Anterior cingulate cortex (tissue), 58 donors: Measurements from ENCODE around the gene CNTNAP2.

Experiments used
- DNase-seq, 58 donors: peaks; one replicate each; lab custom pipeline; 2025; lab: John Stamatoyannopoulos, UW

Gene CNTNAP2

GRCh38 chr7:147833557-147833956 is 1717.0 kb downstream of the CNTNAP2 start:
- peak in 1 of 58 donors; percentile 2 for DNase-seq

DNA sequence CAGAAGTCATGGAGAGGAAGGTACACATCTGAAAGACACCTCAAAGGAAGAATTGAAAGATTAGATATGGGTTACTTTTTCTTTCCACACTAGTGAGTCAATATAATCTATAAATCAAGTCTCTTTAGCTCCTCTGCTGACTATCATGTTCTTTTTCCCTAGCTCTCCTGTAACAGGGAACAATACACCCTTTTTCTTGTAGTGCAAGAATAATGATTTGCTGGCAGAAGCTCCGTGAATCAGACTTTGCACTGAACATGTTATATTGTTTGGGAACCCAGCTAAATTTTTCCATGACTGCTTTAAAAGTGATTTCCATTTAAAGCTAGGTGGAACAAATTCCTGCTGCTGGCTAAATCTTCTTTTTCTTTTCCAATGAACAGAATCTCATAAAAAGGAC is 1717.4 kb downstream of the CNTNAP2 start:
- DNase-seq, result peak in 2 of 58 donors; percentile 9 to 33

DNA sequence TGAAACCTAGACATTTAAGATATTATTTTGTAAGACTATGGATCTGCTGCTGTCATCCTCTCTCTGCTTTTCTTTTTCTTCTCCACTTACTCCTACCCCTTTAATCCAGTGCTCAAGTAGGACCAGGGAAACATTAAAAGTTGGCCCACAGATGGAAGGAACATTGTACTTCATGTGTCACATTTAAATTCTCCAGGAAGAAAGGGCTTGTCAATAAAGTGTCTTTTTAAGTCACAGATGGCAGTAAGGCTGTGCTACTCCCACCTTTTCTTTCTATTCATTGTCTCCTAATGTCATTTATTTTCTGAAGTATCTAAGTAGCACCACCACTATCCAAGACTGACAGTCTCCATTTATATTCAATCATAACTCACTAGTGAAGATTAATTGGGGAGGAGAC is 1736.2 kb downstream of the CNTNAP2 start:
- no peak for DNase-seq

GRCh38 chr7:147857152-147858140 is 1740.8 kb downstream of the CNTNAP2 start:
- no peak for DNase-seq

DNA sequence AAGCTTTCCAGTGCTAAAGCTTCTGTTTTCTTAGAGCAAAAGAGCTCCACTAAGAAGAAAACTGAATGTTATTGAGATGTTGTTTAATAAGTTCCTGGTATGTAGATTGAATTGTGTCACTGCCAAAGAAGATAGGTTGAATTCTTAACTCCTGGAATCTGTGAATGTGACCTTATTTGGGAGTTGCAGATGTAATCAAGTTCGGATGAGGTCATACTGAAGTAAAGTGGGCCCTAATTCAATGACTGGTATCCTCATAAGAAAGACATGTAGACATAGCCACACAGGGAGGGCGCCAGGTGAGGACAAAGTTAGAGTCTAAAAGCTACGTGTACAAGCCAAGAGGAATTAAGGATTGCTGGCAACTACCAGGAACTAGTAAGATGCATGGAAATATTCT is 1741.8 kb downstream of the CNTNAP2 start:
- no peak for DNase-seq

GRCh38 chr7:147859033-147859432 is 1742.4 kb downstream of the CNTNAP2 start:
- no peak for DNase-seq

- no peak for DNase-seq
These were observed 1742.9 kb downstream of the CNTNAP2 start for GRCh38 chr7:147859486-147859885.

GRCh38 chr7:147861058-147861716 is 1744.6 kb downstream of the CNTNAP2 start:
- peak in 1 of 58 donors; percentile 30 for DNase-seq

- DNase-seq, result no peak
These were observed 1745.3 kb downstream of the CNTNAP2 start for GRCh38 chr7:147861945-147862344.

GRCh38 chr7:147869456-147869855 is 1752.9 kb downstream of the CNTNAP2 start:
- DNase-seq, result no peak

DNA sequence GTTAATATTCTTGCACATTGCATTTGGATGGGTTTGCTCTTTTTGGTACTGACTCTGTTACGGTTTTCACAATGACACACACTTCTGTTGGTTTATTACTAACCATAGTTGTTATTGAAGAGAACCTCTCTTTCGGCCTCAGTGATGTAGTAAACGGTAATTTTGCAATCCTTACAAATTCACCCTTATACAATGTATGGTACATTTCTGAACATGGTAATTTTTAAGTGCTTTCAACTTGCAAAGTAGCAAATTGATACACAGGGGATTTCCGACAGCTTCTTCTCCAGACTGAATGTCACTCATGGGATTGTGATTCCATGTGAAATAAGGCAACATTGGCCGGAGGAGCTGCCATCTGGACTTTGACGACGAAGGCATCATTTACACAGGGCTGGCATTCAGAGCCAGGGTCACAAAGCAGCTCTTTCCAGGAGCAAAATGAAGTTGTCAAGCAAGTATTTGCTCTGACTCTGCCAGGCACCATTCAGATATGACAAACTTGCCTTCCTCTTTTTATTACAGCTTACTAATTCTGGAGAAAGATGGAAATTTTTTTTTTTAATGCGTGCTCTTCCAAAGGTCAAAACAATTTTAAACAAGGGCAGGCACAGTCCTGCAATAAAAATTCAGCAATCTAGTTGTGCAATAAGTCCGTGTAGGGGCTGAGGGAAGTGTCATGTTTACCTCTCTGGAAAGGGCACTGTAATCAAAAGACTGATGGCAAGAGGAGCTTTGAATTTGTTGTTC is 1762.5 kb downstream of the CNTNAP2 start:
- peak in 14 of 58 donors; percentile 2 to 43 (median 18) for DNase-seq

DNA sequence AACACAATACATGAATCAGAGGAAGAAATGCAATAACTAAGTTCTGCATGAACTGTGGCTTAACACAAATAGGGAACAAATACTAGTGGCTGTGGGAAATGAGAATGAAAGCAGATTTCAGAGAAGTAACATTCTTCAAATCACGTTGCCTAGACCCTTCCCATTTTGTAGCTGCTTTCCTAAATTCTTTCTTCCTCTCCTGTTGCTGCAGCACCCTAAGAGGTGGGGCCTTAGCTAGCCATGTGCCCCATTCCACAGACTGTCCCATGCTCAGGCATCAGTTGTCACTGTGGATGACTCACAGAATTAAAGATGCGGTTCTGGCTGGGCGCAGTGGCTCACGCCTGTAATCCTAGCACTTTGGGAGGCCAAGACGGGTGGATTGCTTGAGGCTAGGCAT is 1769.3 kb downstream of the CNTNAP2 start:
- DNase-seq, result no peak

DNA sequence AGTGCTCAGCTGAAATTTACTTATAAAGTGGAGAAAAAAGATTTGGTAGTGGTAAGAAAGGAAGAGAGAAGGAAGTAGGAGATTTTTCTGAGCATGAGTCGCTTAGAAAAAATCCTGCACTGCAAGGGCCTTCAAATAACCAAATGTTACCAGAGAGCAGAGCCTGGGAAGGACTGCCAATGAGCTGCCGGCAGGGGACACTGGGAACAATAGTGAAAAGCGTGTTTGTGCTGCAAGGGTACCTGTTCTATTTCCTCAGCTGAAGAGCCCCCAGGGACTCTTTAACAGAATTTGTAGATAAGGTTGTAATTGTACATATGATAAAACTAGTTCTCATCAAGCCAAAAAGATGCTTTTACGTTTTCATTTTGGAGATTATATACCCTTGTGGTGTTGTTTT is 1777.7 kb downstream of the CNTNAP2 start:
- peak in 12 of 58 donors; percentile 1 to 40 (median 7) for DNase-seq

- DNase-seq, result no peak
These were observed 1779.5 kb downstream of the CNTNAP2 start for GRCh38 chr7:147896121-147896520.

GRCh38 chr7:147903536-147904218 is 1787.1 kb downstream of the CNTNAP2 start:
- DNase-seq, result no peak

DNA sequence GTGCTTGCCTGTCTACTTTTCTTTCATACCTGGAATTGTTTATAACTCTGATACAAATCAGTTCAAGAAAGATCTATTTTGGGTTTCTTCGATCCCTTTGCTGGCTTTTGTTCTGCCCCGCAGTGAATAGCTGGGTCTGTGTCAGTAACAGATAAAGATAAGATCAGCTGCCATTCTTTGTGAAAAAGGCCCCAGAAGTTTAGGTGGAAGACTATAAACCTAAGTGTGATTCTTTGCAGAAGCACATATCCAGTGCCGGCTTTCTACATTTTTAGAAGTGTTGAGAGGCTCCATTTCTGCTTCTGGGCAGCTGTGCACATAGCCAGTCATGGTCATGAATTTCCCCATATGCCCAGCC is 1787.6 kb downstream of the CNTNAP2 start:
- no peak for DNase-seq

DNA sequence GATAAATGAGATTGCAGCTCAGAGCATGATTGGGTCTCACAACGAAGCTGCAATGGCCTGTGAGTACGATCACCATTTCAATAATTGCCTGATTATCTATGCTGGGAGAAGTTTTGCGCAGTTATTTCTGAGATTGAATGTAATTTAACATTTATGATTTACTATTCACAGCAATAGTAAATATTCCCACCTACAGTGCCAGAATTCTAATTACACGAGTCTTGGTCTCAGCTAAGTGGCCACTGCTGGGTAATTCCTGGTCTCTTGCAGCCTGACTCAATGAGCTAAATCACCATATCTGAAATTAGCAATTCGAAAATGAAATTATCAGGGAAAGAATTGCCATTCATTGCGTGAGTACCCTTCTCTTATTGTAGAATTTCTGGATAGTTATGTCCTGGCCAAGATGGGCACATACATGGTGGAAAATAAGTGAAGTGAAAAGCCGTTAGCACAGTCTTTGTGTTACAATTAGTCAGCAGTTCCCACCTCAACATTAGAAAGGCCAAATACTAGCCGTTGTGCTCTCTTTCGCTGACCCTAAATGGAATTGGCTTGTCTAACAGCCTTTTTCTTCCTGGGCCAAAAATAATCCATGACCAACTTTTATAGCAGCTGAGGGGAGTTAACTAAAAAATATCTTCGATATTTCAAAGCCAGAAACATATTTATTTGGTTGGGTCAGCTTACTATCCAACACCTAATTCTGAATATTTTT is 1793.0 kb downstream of the CNTNAP2 start:
- DNase-seq, result no peak

GRCh38 chr7:147911201-147911601 is 1794.6 kb downstream of the CNTNAP2 start:
- DNase-seq, result no peak

- DNase-seq, result no peak
These were observed 1795.7 kb downstream of the CNTNAP2 start for GRCh38 chr7:147912291-147912690.
